HuH-7 (cell line): ENCODE measurements around the gene SUSD2.
"Not testable (repeated sequence)": the region's sequence is repeated elsewhere in the genome, so short reads cannot be mapped to it uniquely, and the experiment has no call there.

Experiments
- DNase-seq: peaks from one replicate; pipeline ENCODE4 v3.0.0; 2011; ENCODE audit warnings: low spot score

Gene SUSD2

GRCh38 chr22:24176040-24176439 lies 5.2 kb upstream of the SUSD2 start:
- no peak for DNase-seq

- no peak for DNase-seq
Measured at GRCh38 chr22:24176630-24177029, 4.7 kb upstream of the SUSD2 start.

GRCh38 chr22:24177045-24177444 lies 4.2 kb upstream of the SUSD2 start:
- no peak for DNase-seq

- DNase-seq = no peak
Measured at GRCh38 chr22:24177456-24177855, 3.8 kb upstream of the SUSD2 start.

- DNase-seq = no peak
Measured at GRCh38 chr22:24178021-24178431, 3.3 kb upstream of the SUSD2 start.

GRCh38 chr22:24178502-24179440 lies 2.5 kb upstream of the SUSD2 start:
- peak; percentile 61 for DNase-seq

- no peak for DNase-seq
Measured at GRCh38 chr22:24179478-24180210, 1.6 kb upstream of the SUSD2 start.

GRCh38 chr22:24180316-24181087 lies 785 bp upstream of the SUSD2 start:
- DNase-seq = no peak

- DNase-seq = no peak
Measured at GRCh38 chr22:24181996-24182899, 961 bp downstream of the SUSD2 start.

- DNase-seq = not testable (repeated sequence)
Measured at GRCh38 chr22:24182900-24183246, 1.6 kb downstream of the SUSD2 start.

GRCh38 chr22:24183321-24184031 lies 2.2 kb downstream of the SUSD2 start:
- DNase-seq = no peak

GRCh38 chr22:24184057-24184798 lies 2.9 kb downstream of the SUSD2 start:
- no peak for DNase-seq

GRCh38 chr22:24185001-24185500 lies 3.8 kb downstream of the SUSD2 start:
- no peak for DNase-seq

GRCh38 chr22:24185501-24186351 lies 4.4 kb downstream of the SUSD2 start:
- no peak for DNase-seq

- DNase-seq = no peak
Measured at GRCh38 chr22:24186352-24186740, 5.1 kb downstream of the SUSD2 start.

GRCh38 chr22:24186892-24187670 lies 5.8 kb downstream of the SUSD2 start:
- DNase-seq = no peak

GRCh38 chr22:24187731-24188644 lies 6.7 kb downstream of the SUSD2 start:
- no peak for DNase-seq
